ENCODE results near the gene HAUS8.
"Not testable (repeated sequence)": the region's sequence is repeated elsewhere in the genome, so short reads cannot be mapped to it uniquely, and the experiment has no call there.

The HAUS8 gene

GRCh38 chr19:17022738-17023137 lies 52.5 kb downstream of the HAUS8 start:
- TF ChIP-seq ZFX (IDR thresholded peaks at IDR 0.05) (no peak), CTCF (conservative IDR thresholded peaks at IDR 0.05) (no peak)

GRCh38 chr19:17021793-17022590 lies 53.3 kb downstream of the HAUS8 start:
- TF ChIP-seq ZFX (IDR thresholded peaks at IDR 0.05): no peak
- TF ChIP-seq CTCF (conservative IDR thresholded peaks at IDR 0.05): no peak
- H3K27ac ChIP-seq: no peak overlapping the region

More at GRCh38 chr19:17022738-17023137, 52.5 kb downstream of the HAUS8 start:
- H3K27ac ChIP-seq: no peak overlapping the region

- TF ChIP-seq CTCF (conservative IDR thresholded peaks at IDR 0.05) (no peak), ZFX (IDR thresholded peaks at IDR 0.05) (no peak)
- H3K27ac ChIP-seq: no peak overlapping the region
Observed at GRCh38 chr19:17021328-17021727, 53.9 kb downstream of the HAUS8 start.

DNA sequence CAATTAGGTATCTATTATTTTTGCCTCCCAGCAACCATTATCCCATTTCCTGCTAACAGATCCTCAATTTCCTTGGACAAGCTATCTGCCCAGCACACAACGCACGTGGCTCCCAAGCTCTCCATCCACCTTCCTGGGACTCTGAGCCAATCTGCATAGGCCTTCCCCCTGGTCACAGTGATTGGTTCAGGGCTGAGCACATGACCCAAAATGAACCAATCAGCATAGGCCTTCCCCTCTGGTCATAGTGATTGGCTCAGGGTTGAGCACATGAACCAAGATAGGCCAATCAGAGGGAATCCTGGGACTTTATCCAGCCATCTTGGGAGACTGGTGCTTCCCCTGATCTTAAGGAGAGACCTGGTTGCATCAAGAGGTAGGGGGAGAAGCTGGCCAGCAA lies 54.4 kb downstream of the HAUS8 start:
- TF ChIP-seq CTCF (conservative IDR thresholded peaks at IDR 0.05): no peak
- TF ChIP-seq ZFX (IDR thresholded peaks at IDR 0.05): no peak
- no peak overlapping the region for H3K27ac ChIP-seq

- no peak for TF ChIP-seq ZFX (IDR thresholded peaks at IDR 0.05)
- TF ChIP-seq CTCF (conservative IDR thresholded peaks at IDR 0.05): no peak
- no peak overlapping the region for H3K27ac ChIP-seq
Observed at GRCh38 chr19:17020385-17020784, 54.9 kb downstream of the HAUS8 start.

DNA sequence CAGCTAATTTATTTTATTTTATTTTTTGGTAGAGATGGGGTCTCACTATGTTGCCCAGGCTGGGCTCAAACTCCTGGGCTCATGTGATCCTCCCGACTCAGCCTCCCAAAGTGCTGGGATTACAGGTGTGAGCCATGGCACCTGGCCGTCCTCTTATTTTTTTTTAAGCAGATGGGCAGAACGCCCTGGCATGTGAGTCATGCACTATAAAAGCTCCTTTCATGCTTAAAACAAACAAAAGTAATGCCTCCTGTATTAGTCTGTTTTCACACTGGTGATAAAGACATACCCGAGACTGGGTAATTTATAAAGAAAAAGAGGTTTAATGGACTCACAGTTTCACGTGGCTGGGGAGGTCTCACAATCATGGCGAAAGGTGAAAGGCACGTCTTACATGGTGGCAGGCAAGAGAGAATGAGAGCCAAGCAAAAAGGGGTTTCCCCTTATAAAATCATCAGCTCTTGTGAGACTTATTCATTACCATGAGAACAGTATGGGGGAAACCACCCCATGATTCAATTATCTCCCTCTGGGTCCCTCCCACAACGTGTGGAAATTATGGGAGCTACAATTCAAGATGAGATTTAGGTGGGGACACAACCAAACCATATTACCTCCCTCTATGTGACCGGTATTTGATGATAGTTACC lies 60.9 kb downstream of the HAUS8 start:
- H3K27ac ChIP-seq: not testable (repeated sequence)

- TF ChIP-seq ZFX (IDR thresholded peaks at IDR 0.05) (no peak), CTCF (conservative IDR thresholded peaks at IDR 0.05) (no peak)
Observed at GRCh38 chr19:17011485-17011884, 63.8 kb downstream of the HAUS8 start.

More at GRCh38 chr19:17011485-17011884, 63.8 kb downstream of the HAUS8 start:
- no peak overlapping the region for H3K27ac ChIP-seq
